H1 (cell line): Measurements from ENCODE around the gene CWC15. TPM values are rescaled to one million over a fixed set of nuclear protein-coding genes. Genes with fewer than 3 reads are reported as not detected.

Experiments used
- CTCF ChIA-PET: fragments of 300-600 bp; sonication (Branson Sonifier 250); formaldehyde crosslinking; loops from one replicate; lab custom pipeline; 2021; ENCODE audit not compliant: partially characterized antibody; lab: Charles Lee
- POLR2A ChIA-PET: fragments of 300-600 bp; sonication (Branson Sonifier 250); formaldehyde crosslinking; loops from one replicate; lab custom pipeline; 2021; ENCODE audit warnings: inconsistent platforms; ENCODE audit not compliant: partially characterized antibody; lab: Charles Lee
- DNase-seq, 2 experiments: peaks; one replicate each; pipeline versions ENCODE4 v3.0.0 to v3.0.0-alpha.2; 2010 to 2022; ENCODE audit warnings: low spot score in 2 of 2, low read depth in 1 of 2, mixed read lengths in 1 of 2
- FAIRE-seq: peaks from 2 replicates; lab custom pipeline; 2011; peaks lifted over from hg19 to GRCh38; lab: Jason Lieb, UNC
- H2AFZ ChIP-seq: 2 replicates; pipeline ENCODE4 v1.8.1; 2012; ENCODE audit warnings: low read length, inconsistent platforms
- H2AK5ac ChIP-seq: 2 replicates; pipeline ENCODE4 v1.6.1; 2013; ENCODE audit warnings: low read depth, low read length
- H2BK120ac ChIP-seq: replicated peaks from 2 replicates; pipeline ENCODE3; 2013; ENCODE audit warnings: low read depth, low read length, inconsistent platforms
- H2BK12ac ChIP-seq: 2 replicates; pipeline ENCODE4 v1.6.1; 2013; ENCODE audit warnings: low read depth, low read length
- H2BK15ac ChIP-seq: 2 replicates; pipeline ENCODE4 v1.6.1; 2013; ENCODE audit warnings: low read length
- H2BK20ac ChIP-seq: 2 replicates; pipeline ENCODE4 v1.6.1; 2013; ENCODE audit warnings: low read length
- H2BK5ac ChIP-seq: 2 replicates; pipeline ENCODE4 v1.6.1; 2013; ENCODE audit warnings: low read depth, low read length
- H3K14ac ChIP-seq: 2 replicates; pipeline ENCODE4 v1.6.1; 2013; ENCODE audit warnings: inconsistent platforms; ENCODE audit not compliant: insufficient read length
- H3K18ac ChIP-seq: 2 replicates; pipeline ENCODE4 v1.6.1; 2013; ENCODE audit warnings: low read length; ENCODE audit errors: extremely low read depth
- H3K23ac ChIP-seq: 2 replicates; pipeline ENCODE4 v1.6.1; 2013; ENCODE audit warnings: inconsistent platforms; ENCODE audit not compliant: insufficient read length
- H3K23me2 ChIP-seq: 2 replicates; pipeline ENCODE4 v1.6.1; 2013; ENCODE audit warnings: low read depth, low read length
- H3K27ac ChIP-seq: 2 replicates; pipeline ENCODE4 v1.6.1; 2011; ENCODE audit warnings: low read depth, low read length, inconsistent platforms
- H3K27me3 ChIP-seq, 4 experiments: replicated peaks in 1 of 4; 1 replicate in 1 of 4; 2 replicates in 3 of 4; pipeline versions ENCODE4 v1.6.1 to v1.8.1; 2011 to 2013; ENCODE audit warnings: low read length in 3 of 4, mild to moderate bottlenecking in 3 of 4, inconsistent platforms in 2 of 4, mixed read lengths in 2 of 4, moderate library complexity in 1 of 4; ENCODE audit not compliant: control insufficient read depth in 3 of 4, insufficient read depth in 3 of 4; ENCODE audit errors: extremely low read depth in 1 of 4
- H3K36me3 ChIP-seq, 4 experiments: 2 replicates each; pipeline versions ENCODE4 v1.6.1 to v1.8.1; 2011 to 2013; ENCODE audit warnings: mild to moderate bottlenecking in 4 of 4, low read length in 3 of 4, moderate library complexity in 2 of 4, control low read depth in 1 of 4, inconsistent platforms in 1 of 4; ENCODE audit not compliant: insufficient read depth in 4 of 4, control insufficient read depth in 2 of 4
- H3K4ac ChIP-seq: replicated peaks from 2 replicates; pipeline ENCODE3; 2013; ENCODE audit warnings: low read length, low read depth, mixed read lengths, inconsistent platforms; ENCODE audit not compliant: insufficient read length
- H3K4me1 ChIP-seq, 4 experiments: replicated peaks in 1 of 4; 1 replicate in 1 of 4; 2 replicates in 3 of 4; pipeline versions ENCODE4 v1.6.1 to v1.8.1; 2011 to 2013; ENCODE audit warnings: low read length in 3 of 4, inconsistent platforms in 2 of 4, mixed read lengths in 1 of 4; ENCODE audit not compliant: insufficient read depth in 4 of 4, control insufficient read depth in 3 of 4
- H3K4me2 ChIP-seq, 2 experiments: 2 replicates each; pipeline versions ENCODE4 v1.6.1 to v1.8.1; 2011 to 2013; ENCODE audit warnings: low read depth in 2 of 2, low read length in 2 of 2, control low read depth in 1 of 2, inconsistent platforms in 1 of 2, mild to moderate bottlenecking in 1 of 2; ENCODE audit not compliant: insufficient read depth in 1 of 2
- H3K4me3 ChIP-seq, 4 experiments: fragments of 200-600, 300-600 bp in 1 of 4; sonication (generic), shearing (Covaris generic), sonication (Bioruptor Twin) in 1 of 4; 2 replicates each; pipeline versions ENCODE4 v1.5.1 to v1.8.1; 2011 to 2016; ENCODE audit warnings: low read length in 4 of 4, low read depth in 3 of 4, control low read depth in 2 of 4, inconsistent platforms in 2 of 4, mild to moderate bottlenecking in 2 of 4, mixed read lengths in 1 of 4, moderate library complexity in 1 of 4; ENCODE audit not compliant: insufficient read depth in 2 of 4; ENCODE audit errors: extremely low read depth in 1 of 4
- H3K56ac ChIP-seq: replicated peaks from 2 replicates; pipeline ENCODE3; 2013; ENCODE audit warnings: low read depth, mild to moderate bottlenecking, mixed read lengths, low read length, inconsistent platforms; ENCODE audit not compliant: insufficient read length
- H3K79me1 ChIP-seq: 2 replicates; pipeline ENCODE4 v1.6.1; 2013; ENCODE audit warnings: low read depth, low read length, control low read depth
- H3K79me2 ChIP-seq, 2 experiments: 2 replicates each; pipeline versions ENCODE4 v1.6.1 to v1.8.1; 2012 to 2013; ENCODE audit warnings: low read length in 2 of 2, mild to moderate bottlenecking in 2 of 2, inconsistent platforms in 1 of 2; ENCODE audit not compliant: insufficient read depth in 2 of 2, control insufficient read depth in 1 of 2
- H3K9ac ChIP-seq, 4 experiments: replicated peaks in 1 of 4; 1 replicate in 1 of 4; 2 replicates in 3 of 4; pipeline versions ENCODE4 v1.6.1 to v1.8.1; 2011 to 2013; ENCODE audit warnings: low read depth in 3 of 4, low read length in 3 of 4, control low read depth in 2 of 4, mild to moderate bottlenecking in 2 of 4, moderate library complexity in 2 of 4, inconsistent platforms in 1 of 4; ENCODE audit errors: extremely low read depth in 1 of 4
- H3K9me3 ChIP-seq, 2 experiments: 2 replicates each; pipeline versions ENCODE4 v1.6.1 to v1.8.1; 2012 to 2013; ENCODE audit warnings: mild to moderate bottlenecking in 2 of 2, moderate library complexity in 2 of 2, control low read depth in 1 of 2, inconsistent platforms in 1 of 2, low read depth in 1 of 2, low read length in 1 of 2, mixed read lengths in 1 of 2; ENCODE audit not compliant: insufficient read depth in 2 of 2
- H4K20me1 ChIP-seq, 2 experiments: replicated peaks in 1 of 2; 2 replicates each; pipeline versions ENCODE3 to v1.8.1; 2011 to 2013; ENCODE audit warnings: inconsistent platforms in 2 of 2, low read length in 2 of 2, mild to moderate bottlenecking in 1 of 2; ENCODE audit not compliant: insufficient read depth in 2 of 2, control insufficient read depth in 1 of 2
- H4K5ac ChIP-seq: 2 replicates; pipeline ENCODE4 v1.6.1; 2013; ENCODE audit warnings: low read length, low read depth, mixed read lengths, inconsistent platforms; ENCODE audit not compliant: insufficient read length
- H4K8ac ChIP-seq: 2 replicates; pipeline ENCODE4 v1.8.0; 2013; ENCODE audit warnings: mild to moderate bottlenecking, moderate library complexity, low read length, inconsistent platforms; ENCODE audit not compliant: insufficient read depth; ENCODE audit errors: extremely low read depth
- H4K91ac ChIP-seq: replicated peaks from 2 replicates; pipeline ENCODE3; 2013; ENCODE audit warnings: low read length, mixed read lengths, inconsistent platforms; ENCODE audit not compliant: insufficient read length
- CHD2 ChIP-seq: IDR thresholded peaks from 2 replicates; pipeline ENCODE4 v1.6.1; 2012; ENCODE audit warnings: low read length, improper control_type of control experiment
- MAX ChIP-seq: IDR thresholded peaks from 2 replicates; pipeline ENCODE4 v1.6.1; 2012; ENCODE audit warnings: inconsistent platforms
- RFX5 ChIP-seq: IDR thresholded peaks from 2 replicates; pipeline ENCODE4 v1.6.1; 2011; ENCODE audit warnings: low read depth, low read length, improper control_type of control experiment, borderline replicate concordance
- TAF7 ChIP-seq: optimal IDR thresholded peaks from 2 replicates; pipeline ENCODE3; 2011; ENCODE audit warnings: low read depth, mild to moderate bottlenecking, inconsistent platforms, low read length, moderate library complexity, borderline replicate concordance
- WGBS, 2 experiments: shearing (Covaris generic) in 1 of 2; methylation state at CpG; one replicate each; pipeline versions ENCODE4 v1.1.6 to v1.1.7; 2013 to 2015; ENCODE audit warnings: low lambda C conversion rate in 2 of 2, mixed read lengths in 2 of 2, inconsistent platforms in 1 of 2, low coverage in 1 of 2, missing lambda C conversion rate in 1 of 2; ENCODE audit not compliant: insufficient replicate concordance in 2 of 2, insufficient coverage in 1 of 2, insufficient read length in 1 of 2; ENCODE audit errors: extremely low coverage in 1 of 2, missing lambda C conversion rate in 1 of 2; 5-methylcytosine and 5-hydroxymethylcytosine counted together
- polyA plus RNA-seq, 7 experiments: library from polyadenylated mRNA; depleted of rRNA in 3 of 7; stranded (reverse) in 5 of 7; unstranded in 2 of 7; fragments of >200 nt in 5 of 7; fragments of 200-250 nt in 2 of 7; gene quantifications; 1 replicate in 5 of 7; 2 replicates in 1 of 7; 4 replicates in 1 of 7; pipeline versions ENCODE4 v1.2.1 to v1.2.3, GENCODE V29; 2011 to 2013; ENCODE audit warnings: missing spikeins in 2 of 7, mixed read lengths in 2 of 7
- total RNA-seq: library from RNA; stranded (reverse); fragmentation: NEBNext Ultra II Directional; extraction: Animal tissue kit (Norgen Biotek cat#: 25700); gene quantifications from 2 replicates; pipeline ENCODE4 v1.2.1, GENCODE V29; 2021

The CWC15 gene
- total and polyA plus RNA-seq, 2 of the 8 experiments (the other 6 are each of a cell fraction or from before 2014, with no cell fraction given): 15.7 to 59.4 TPM

GRCh38 chr11:95005642-95006041 is 32.3 kb upstream of the CWC15 start:
- no peaks in the 10 kb centered on the region for H3K23me2 ChIP-seq
- no peak overlapping the region for H3K18ac ChIP-seq
- no peaks in the 10 kb centered on the region for H3K79me1 ChIP-seq
- no peak overlapping the region for H2BK12ac ChIP-seq
- no peak overlapping the region for H2BK20ac ChIP-seq
- H3K4me3 ChIP-seq: no peak overlapping the region
- H3K4ac ChIP-seq: no peak overlapping the region
- no peak overlapping the region for H4K91ac ChIP-seq
- no peak overlapping the region for H2BK15ac ChIP-seq
- H2AFZ ChIP-seq: no peak overlapping the region
- no peak overlapping the region for H2AK5ac ChIP-seq
- H3K9ac ChIP-seq: no peak overlapping the region; a peak in 1 of 7 replicates
- ChIA-PET POLR2A (no interaction called here), CTCF (interaction anchor here (1.2 kb wide), 1 partner anchor 20 kb away, joined by 3 read pairs; no protein-coding TSS in a partner anchor)
- H2BK120ac ChIP-seq: no peak overlapping the region
- H4K5ac ChIP-seq: no peak overlapping the region
- H3K4me2 ChIP-seq: no peak overlapping the region
- H3K79me2 ChIP-seq: no peaks in the 10 kb centered on the region
- H3K27ac ChIP-seq: no peak overlapping the region
- H4K20me1 ChIP-seq: no peaks in the 10 kb centered on the region
- WGBS, 2 experiments: 88% methylated on average over 1 of the region's 1 CpG; no CpG with 5 or more reads in 1 of the 2 experiments
- DNase-seq (no peak), FAIRE-seq (no peak)
- H3K56ac ChIP-seq: no peak overlapping the region
- H3K23ac ChIP-seq: no peak overlapping the region
- H3K9me3 ChIP-seq: no peaks in the 10 kb centered on the region
- H3K27me3 ChIP-seq: no peaks in the 10 kb centered on the region
- no peak overlapping the region for H4K8ac ChIP-seq
- no peaks in the 10 kb centered on the region for H3K4me1 ChIP-seq
- no peak overlapping the region for H3K14ac ChIP-seq
- no peaks in the 10 kb centered on the region for H3K36me3 ChIP-seq
- no peak overlapping the region for H2BK5ac ChIP-seq
- TF ChIP-seq MAX (no peak), TAF7 (no peak), CHD2 (no peak), RFX5 (no peak)
